Mesendoderm (in vitro differentiated cells): ENCODE data around the gene ABCA13.

Experiments
- DNase-seq: peaks from one replicate; pipeline ENCODE4 v3.0.0; 2013
- H2AK5ac ChIP-seq: 2 replicates; pipeline ENCODE4 v1.6.1; 2013; ENCODE audit warnings: low read length, inconsistent platforms
- H2BK120ac ChIP-seq: 2 replicates; pipeline ENCODE4 v1.6.1; 2013; ENCODE audit warnings: low read depth, mild to moderate bottlenecking, low read length, moderate library complexity, mixed read lengths
- H2BK15ac ChIP-seq: replicated peaks from 2 replicates; pipeline ENCODE4 v1.6.1; 2013; ENCODE audit warnings: low read depth, mild to moderate bottlenecking, moderate library complexity
- H2BK5ac ChIP-seq: 2 replicates; pipeline ENCODE4 v1.6.1; 2013; ENCODE audit warnings: low read length, inconsistent platforms
- H3K18ac ChIP-seq: 2 replicates; pipeline ENCODE4 v1.6.1; 2013; ENCODE audit warnings: mild to moderate bottlenecking, low read length, mixed read lengths
- H3K23ac ChIP-seq: one replicate; pipeline ENCODE4 v1.6.1; 2013; ENCODE audit warnings: low read length
- H3K27ac ChIP-seq: 2 replicates; pipeline ENCODE4 v1.5.1; 2013; ENCODE audit warnings: low read depth, mild to moderate bottlenecking, inconsistent platforms, low read length, moderate library complexity
- H3K27me3 ChIP-seq: 2 replicates; pipeline ENCODE4 v1.6.1; 2013; ENCODE audit warnings: low read length, control low read depth, mild to moderate bottlenecking, inconsistent platforms; ENCODE audit not compliant: insufficient read depth, poor library complexity
- H3K36me3 ChIP-seq: 2 replicates; pipeline ENCODE4 v1.6.1; 2013; ENCODE audit warnings: low read length, inconsistent platforms; ENCODE audit not compliant: control insufficient read depth, insufficient read depth
- H3K4ac ChIP-seq: one replicate; pipeline ENCODE4 v1.6.1; 2013; ENCODE audit warnings: low read depth, mild to moderate bottlenecking, low read length, moderate library complexity
- H3K4me1 ChIP-seq: 2 replicates; pipeline ENCODE4 v1.6.1; 2013; ENCODE audit warnings: low read depth, low read length, inconsistent platforms; ENCODE audit not compliant: control insufficient read depth
- H3K4me2 ChIP-seq: 2 replicates; pipeline ENCODE4 v1.6.1; 2013; ENCODE audit warnings: low read length
- H3K4me3 ChIP-seq: 2 replicates; pipeline ENCODE4 v1.5.1; 2013; ENCODE audit warnings: mild to moderate bottlenecking, low read length
- H3K56ac ChIP-seq: one replicate; pipeline ENCODE4 v1.6.1; 2013; ENCODE audit warnings: low read length
- H3K79me1 ChIP-seq: 2 replicates; pipeline ENCODE4 v1.6.1; 2013; ENCODE audit warnings: low read length, inconsistent platforms
- H3K79me2 ChIP-seq: 2 replicates; pipeline ENCODE4 v1.6.1; 2013; ENCODE audit warnings: mild to moderate bottlenecking, low read length; ENCODE audit not compliant: control insufficient read depth, insufficient read depth
- H3K9ac ChIP-seq: 2 replicates; pipeline ENCODE4 v1.6.1; 2013; ENCODE audit warnings: low read length, inconsistent platforms
- H4K5ac ChIP-seq: one replicate; pipeline ENCODE4 v1.6.1; 2013; ENCODE audit warnings: low read length
- H4K8ac ChIP-seq: one replicate; pipeline ENCODE4 v1.6.1; 2013; ENCODE audit warnings: low read depth, mild to moderate bottlenecking, control low read depth, low read length, moderate library complexity
- WGBS: extraction: QIAGEN DNeasy Blood & Tissue Kit; methylation state at CpG from one replicate; pipeline ENCODE4 v1.1.7; 2013; ENCODE audit warnings: low lambda C conversion rate, missing lambda C conversion rate; ENCODE audit not compliant: insufficient coverage; ENCODE audit errors: extremely low coverage; 5-methylcytosine and 5-hydroxymethylcytosine counted together

Gene ABCA13

DNA sequence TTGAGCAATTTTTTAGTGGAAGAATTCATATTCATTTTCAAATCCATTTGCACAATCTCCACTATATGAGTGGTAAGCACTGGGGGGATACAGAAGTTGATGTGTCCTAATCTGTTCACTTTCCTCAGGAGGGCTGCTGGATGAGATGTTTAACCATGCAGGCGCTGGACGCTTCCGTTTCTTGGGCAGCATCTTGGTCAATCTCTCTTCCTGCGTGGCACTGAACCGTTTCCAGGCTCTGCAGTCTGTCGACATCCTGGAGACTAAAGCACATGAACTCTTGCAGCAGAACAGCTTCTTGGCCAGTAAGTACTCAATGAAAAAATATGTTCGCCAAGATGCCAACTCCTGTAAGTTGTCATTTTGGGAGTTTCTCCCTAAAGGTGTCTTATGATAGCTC, 179.3 kb downstream of the ABCA13 start:
- Histone ChIP-seq H3K4me3 (no peak overlapping the region), H2AK5ac (no peak overlapping the region), H3K36me3 (no peaks in the 10 kb centered on the region), H3K56ac (no peak overlapping the region), H3K27ac (no peak overlapping the region), H3K79me2 (no peaks in the 10 kb centered on the region), H3K4me1 (no peaks in the 10 kb centered on the region), H3K18ac (no peak overlapping the region), H2BK120ac (no peak overlapping the region), H2BK15ac (no peak overlapping the region), H4K5ac (no peak overlapping the region), H3K4me2 (no peak overlapping the region), H3K4ac (no peak overlapping the region), H2BK5ac (no peak overlapping the region), H3K27me3 (no peaks in the 10 kb centered on the region), H3K79me1 (no peaks in the 10 kb centered on the region), H4K8ac (no peak overlapping the region), H3K9ac (no peak overlapping the region), H3K23ac (no peak overlapping the region)
- no peak for DNase-seq
- no CpG with 5 or more reads among the region's 7 CpGs for WGBS

DNA sequence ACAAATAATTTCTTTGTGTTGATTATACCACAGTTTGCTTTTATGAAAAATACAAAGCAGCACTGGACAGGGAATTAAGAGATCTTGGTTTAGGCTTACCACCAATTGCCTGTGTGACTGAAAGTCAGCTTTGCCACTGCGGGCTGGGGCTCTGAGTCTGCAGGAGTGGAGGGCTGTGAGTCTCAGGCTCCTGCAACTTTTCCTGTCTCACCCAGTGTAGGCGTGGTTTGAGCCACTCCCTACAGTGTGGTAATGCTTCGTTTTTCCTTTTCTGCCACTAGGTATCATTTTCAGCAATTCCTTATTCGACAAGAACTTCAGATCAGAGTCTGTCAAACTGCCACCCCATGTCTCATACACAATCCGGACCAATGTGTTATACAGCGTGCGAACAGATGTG, 180.6 kb downstream of the ABCA13 start:
- no peaks in the 10 kb centered on the region for H3K27me3 ChIP-seq
- H3K4me3 ChIP-seq: no peak overlapping the region
- no peak overlapping the region for H2BK120ac ChIP-seq
- no peak overlapping the region for H2BK5ac ChIP-seq
- H3K4ac ChIP-seq: no peak overlapping the region
- H4K8ac ChIP-seq: no peak overlapping the region
- no peak overlapping the region for H3K9ac ChIP-seq
- H4K5ac ChIP-seq: no peak overlapping the region
- H3K4me2 ChIP-seq: no peak overlapping the region
- DNase-seq: no peak
- H3K27ac ChIP-seq: no peak overlapping the region
- no peak overlapping the region for H3K18ac ChIP-seq
- no peak overlapping the region for H3K23ac ChIP-seq
- no peaks in the 10 kb centered on the region for H3K36me3 ChIP-seq
- H3K79me2 ChIP-seq: no peaks in the 10 kb centered on the region
- H3K4me1 ChIP-seq: no peaks in the 10 kb centered on the region
- WGBS: no CpG with 5 or more reads among the region's 7 CpGs
- no peak overlapping the region for H2AK5ac ChIP-seq
- no peak overlapping the region for H2BK15ac ChIP-seq
- H3K79me1 ChIP-seq: no peaks in the 10 kb centered on the region
- no peak overlapping the region for H3K56ac ChIP-seq

GRCh38 chr7:48355346-48355745, 184.1 kb downstream of the ABCA13 start:
- no peaks in the 10 kb centered on the region for H3K4me1 ChIP-seq
- no peaks in the 10 kb centered on the region for H3K27me3 ChIP-seq
- no peak overlapping the region for H4K5ac ChIP-seq
- H3K23ac ChIP-seq: no peak overlapping the region
- no peaks in the 10 kb centered on the region for H3K79me2 ChIP-seq
- no peaks in the 10 kb centered on the region for H3K79me1 ChIP-seq
- no peak overlapping the region for H2AK5ac ChIP-seq
- no peak overlapping the region for H2BK120ac ChIP-seq
- no peak overlapping the region for H3K18ac ChIP-seq
- WGBS: no CpG with 5 or more reads among the region's 3 CpGs
- no peak overlapping the region for H3K56ac ChIP-seq
- no peak overlapping the region for H3K4ac ChIP-seq
- no peak overlapping the region for H3K27ac ChIP-seq
- H3K9ac ChIP-seq: no peak overlapping the region
- DNase-seq: no peak
- H3K36me3 ChIP-seq: no peaks in the 10 kb centered on the region
- no peak overlapping the region for H2BK15ac ChIP-seq
- no peak overlapping the region for H2BK5ac ChIP-seq
- H3K4me2 ChIP-seq: no peak overlapping the region
- H4K8ac ChIP-seq: no peak overlapping the region
- H3K4me3 ChIP-seq: no peak overlapping the region

- H2AK5ac ChIP-seq: no peak overlapping the region
- no peak overlapping the region for H3K23ac ChIP-seq
- no peak overlapping the region for H3K4me3 ChIP-seq
- H3K79me1 ChIP-seq: no peaks in the 10 kb centered on the region
- H3K4me1 ChIP-seq: no peaks in the 10 kb centered on the region
- no CpG with 5 or more reads among the region's 6 CpGs for WGBS
- no peak overlapping the region for H4K8ac ChIP-seq
- no peaks in the 10 kb centered on the region for H3K79me2 ChIP-seq
- no peak overlapping the region for H3K27ac ChIP-seq
- H3K56ac ChIP-seq: no peak overlapping the region
- no peak overlapping the region for H3K18ac ChIP-seq
- no peaks in the 10 kb centered on the region for H3K27me3 ChIP-seq
- H2BK15ac ChIP-seq: no peak overlapping the region
- H3K36me3 ChIP-seq: no peaks in the 10 kb centered on the region
- no peak overlapping the region for H3K4ac ChIP-seq
- no peak overlapping the region for H3K4me2 ChIP-seq
- no peak overlapping the region for H2BK5ac ChIP-seq
- no peak overlapping the region for H3K9ac ChIP-seq
- DNase-seq: no peak
- H4K5ac ChIP-seq: no peak overlapping the region
- no peak overlapping the region for H2BK120ac ChIP-seq
These were observed 189.3 kb downstream of the ABCA13 start for GRCh38 chr7:48360574-48360973.

- no peak overlapping the region for H3K4me2 ChIP-seq
- H2AK5ac ChIP-seq: no peak overlapping the region
- H3K27me3 ChIP-seq: no peaks in the 10 kb centered on the region
- no peak overlapping the region for H2BK5ac ChIP-seq
- H3K56ac ChIP-seq: no peak overlapping the region
- H3K27ac ChIP-seq: no peak overlapping the region
- no peak overlapping the region for H4K8ac ChIP-seq
- no peaks in the 10 kb centered on the region for H3K36me3 ChIP-seq
- H2BK120ac ChIP-seq: no peak overlapping the region
- no peak overlapping the region for H2BK15ac ChIP-seq
- no peak overlapping the region for H4K5ac ChIP-seq
- H3K9ac ChIP-seq: no peak overlapping the region
- H3K18ac ChIP-seq: no peak overlapping the region
- no peaks in the 10 kb centered on the region for H3K4me1 ChIP-seq
- WGBS: no CpG with 5 or more reads among the region's 3 CpGs
- DNase-seq: no peak
- no peak overlapping the region for H3K4ac ChIP-seq
- H3K4me3 ChIP-seq: no peak overlapping the region
- no peaks in the 10 kb centered on the region for H3K79me2 ChIP-seq
- H3K79me1 ChIP-seq: no peaks in the 10 kb centered on the region
- H3K23ac ChIP-seq: no peak overlapping the region
These were observed 191.9 kb downstream of the ABCA13 start for GRCh38 chr7:48363174-48363573.

DNA sequence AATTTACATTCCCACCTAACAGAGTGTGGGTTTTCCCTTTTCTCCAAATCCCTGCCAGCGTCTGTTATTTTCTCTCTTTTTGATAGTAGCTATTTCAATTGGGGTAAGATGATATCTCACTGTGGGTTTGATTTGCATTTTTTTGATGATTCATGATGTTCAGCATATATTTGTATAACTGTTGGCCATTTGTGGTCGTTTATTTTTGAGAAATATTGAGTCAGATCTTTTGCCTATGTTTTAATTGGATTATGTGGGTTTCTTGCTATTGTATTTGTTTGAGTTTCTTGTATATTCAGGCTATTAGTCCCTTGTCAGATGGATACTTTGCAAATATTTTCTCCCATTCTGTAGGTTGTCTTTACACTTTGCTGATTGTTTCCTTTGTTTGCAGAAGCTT, 193.8 kb downstream of the ABCA13 start:
- Histone ChIP-seq H3K27me3 (no peaks in the 10 kb centered on the region), H3K4me1 (no peaks in the 10 kb centered on the region), H3K4ac (no peak overlapping the region), H3K79me1 (no peaks in the 10 kb centered on the region), H4K8ac (no peak overlapping the region), H2AK5ac (no peak overlapping the region), H3K27ac (no peak overlapping the region), H2BK15ac (no peak overlapping the region), H3K18ac (no peak overlapping the region), H3K56ac (no peak overlapping the region), H3K4me2 (no peak overlapping the region), H4K5ac (no peak overlapping the region), H3K79me2 (no peaks in the 10 kb centered on the region), H3K9ac (no peak overlapping the region), H3K36me3 (no peaks in the 10 kb centered on the region), H3K4me3 (no peak overlapping the region), H3K23ac (no peak overlapping the region), H2BK5ac (no peak overlapping the region), H2BK120ac (no peak overlapping the region)
- WGBS: no CpG with 5 or more reads among the region's 2 CpGs
- DNase-seq: no peak
